Measurements from ENCODE around the gene MALRD1. TPM values are rescaled to one million over a fixed set of nuclear protein-coding genes. Genes with fewer than 3 reads are reported as not detected.

The MALRD1 gene
- total RNA-seq, 2 experiments from 2014 or later, result not detected

DNA sequence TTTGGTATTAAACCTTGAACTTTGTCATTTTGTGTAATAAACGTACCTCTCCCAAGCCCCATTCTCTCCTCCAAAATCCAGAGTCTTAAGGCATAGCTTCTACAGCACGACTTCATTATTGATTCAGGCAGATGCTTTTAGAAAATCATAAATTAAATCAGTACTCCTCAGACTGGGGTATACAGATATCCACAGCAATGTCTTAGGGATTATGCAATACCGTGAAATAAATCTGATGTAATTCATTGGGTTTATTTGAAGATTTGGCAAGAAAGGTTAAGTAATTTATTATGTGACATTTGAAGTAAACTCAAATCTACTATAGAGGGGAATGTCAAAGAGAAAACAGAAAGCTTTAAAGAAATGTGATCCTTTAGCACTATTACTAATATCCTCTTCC, 521.5 kb downstream of the MALRD1 start:
- no peaks in the 10 kb centered on the region for H3K36me3 Mint-ChIP-seq (ENCODE audit: low read depth)
- H3K27me3 Mint-ChIP-seq, result no peaks in the 10 kb centered on the region
- H3K4me3 Mint-ChIP-seq, result no peak overlapping the region
- no peaks in the 10 kb centered on the region for H3K9me3 Mint-ChIP-seq
- no peak for DNase-seq
- H3K4me1 Mint-ChIP-seq, result no peaks in the 10 kb centered on the region
- ChIA-PET POLR2A (no interaction called here), CTCF (no interaction called here)
- no peak overlapping the region for H3K27ac Mint-ChIP-seq

DNA sequence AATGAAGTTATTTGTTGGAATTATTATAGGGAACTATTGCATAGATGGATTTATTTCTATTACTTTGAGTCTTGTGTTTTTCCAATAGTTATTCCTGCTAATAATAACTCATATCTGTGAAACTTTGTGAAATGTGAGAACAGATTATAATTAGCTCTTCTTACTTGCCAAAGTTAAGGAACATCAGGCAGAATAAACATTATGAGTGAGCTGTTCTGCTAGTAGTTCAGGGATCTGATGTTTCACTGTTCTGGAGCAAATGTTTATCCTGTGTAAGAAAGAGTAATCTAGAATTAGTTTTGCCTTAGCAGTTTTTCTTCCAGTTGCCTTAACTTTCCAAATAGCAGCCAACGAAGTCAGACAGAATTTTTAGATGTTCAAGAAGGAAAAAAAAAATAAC, 522.4 kb downstream of the MALRD1 start:
- ChIA-PET POLR2A (no interaction called here), CTCF (no interaction called here)
- no peaks in the 10 kb centered on the region for H3K9me3 Mint-ChIP-seq
- no peak for DNase-seq
- no peaks in the 10 kb centered on the region for H3K36me3 Mint-ChIP-seq (ENCODE audit: low read depth)
- no peaks in the 10 kb centered on the region for H3K27me3 Mint-ChIP-seq
- H3K4me1 Mint-ChIP-seq, result no peaks in the 10 kb centered on the region
- no peak overlapping the region for H3K27ac Mint-ChIP-seq
- H3K4me3 Mint-ChIP-seq, result no peak overlapping the region

DNA sequence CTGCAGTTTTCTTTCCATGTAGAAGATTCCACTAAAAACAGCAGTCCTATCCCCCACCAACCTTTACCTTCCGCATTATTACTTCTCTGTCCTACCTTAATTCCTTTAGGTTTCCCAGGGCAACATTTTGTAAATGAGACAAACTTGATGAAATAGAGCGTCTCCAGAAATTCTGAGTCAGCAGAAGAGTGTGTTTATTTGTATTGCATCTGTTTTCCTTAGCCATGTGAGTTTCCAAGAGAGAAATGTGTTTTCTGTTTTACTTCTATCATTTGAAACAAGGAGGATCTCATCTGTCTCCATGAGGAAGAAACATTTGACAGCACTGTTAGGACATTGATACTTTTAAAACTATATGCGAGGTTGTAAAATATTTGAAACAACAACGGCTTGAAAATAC, 523.5 kb downstream of the MALRD1 start:
- POLR2A ChIA-PET, result no interaction called here
- Mint-ChIP-seq H3K36me3 (ENCODE audit: low read depth) (no peaks in the 10 kb centered on the region), H3K9me3 (no peaks in the 10 kb centered on the region), H3K27me3 (no peaks in the 10 kb centered on the region), H3K4me1 (no peaks in the 10 kb centered on the region), H3K27ac (no peak overlapping the region), H3K4me3 (no peak overlapping the region)
- no peak for DNase-seq
- CTCF ChIA-PET, result no interaction called here

DNA sequence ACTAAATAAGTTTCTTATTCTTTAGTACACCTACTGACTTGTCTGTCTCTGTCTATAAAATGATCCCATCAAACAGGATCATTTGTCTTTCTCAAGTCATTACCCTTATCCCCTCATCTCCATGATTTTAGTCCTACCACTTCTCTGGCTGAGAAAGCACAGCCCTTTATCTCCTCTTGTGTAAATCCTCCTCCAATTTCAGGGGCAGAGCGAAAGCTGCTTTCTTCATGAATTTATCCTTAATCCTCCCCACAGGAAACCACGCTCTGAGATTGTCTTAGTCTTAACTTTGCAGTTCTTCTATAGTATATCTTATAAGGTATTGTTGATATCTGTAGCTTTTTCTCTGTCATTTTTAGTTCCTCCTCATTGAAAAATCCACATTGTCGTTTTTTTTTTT, 528.0 kb downstream of the MALRD1 start:
- no peaks in the 10 kb centered on the region for H3K9me3 Mint-ChIP-seq
- H3K4me1 Mint-ChIP-seq, result no peaks in the 10 kb centered on the region
- ChIA-PET POLR2A (no interaction called here), CTCF (interaction anchor here (0.6 kb wide), 1 partner anchor 114 kb away, joined by 4 read pairs; no protein-coding TSS in a partner anchor)
- no peaks in the 10 kb centered on the region for H3K27me3 Mint-ChIP-seq
- H3K4me3 Mint-ChIP-seq, result no peak overlapping the region
- no peak overlapping the region for H3K27ac Mint-ChIP-seq
- H3K36me3 Mint-ChIP-seq (ENCODE audit: low read depth), result no peaks in the 10 kb centered on the region
- no peak for DNase-seq

DNA sequence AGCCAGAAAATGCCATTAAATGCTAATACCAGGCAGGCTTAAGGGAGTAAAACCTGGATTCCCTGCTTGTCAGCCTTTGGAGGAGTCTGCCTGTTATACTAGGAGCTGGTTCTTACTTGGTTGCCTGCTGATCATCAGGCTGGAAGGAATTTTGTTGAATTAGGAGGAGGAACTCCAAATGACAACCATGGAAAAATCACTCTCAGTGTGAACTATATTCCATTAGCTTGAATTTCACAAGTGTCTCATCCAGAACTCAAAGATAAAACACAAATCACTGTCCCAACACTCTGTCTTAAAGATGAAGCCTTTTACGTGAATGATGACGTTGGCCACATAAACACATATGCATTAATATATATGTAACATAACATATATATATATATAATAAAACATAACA, 528.8 kb downstream of the MALRD1 start:
- Mint-ChIP-seq H3K4me1 (no peaks in the 10 kb centered on the region), H3K27me3 (no peaks in the 10 kb centered on the region), H3K9me3 (no peaks in the 10 kb centered on the region), H3K27ac (no peak overlapping the region), H3K36me3 (ENCODE audit: low read depth) (no peaks in the 10 kb centered on the region), H3K4me3 (no peak overlapping the region)
- ChIA-PET CTCF (no interaction called here), POLR2A (no interaction called here)
- no peak for DNase-seq

DNA sequence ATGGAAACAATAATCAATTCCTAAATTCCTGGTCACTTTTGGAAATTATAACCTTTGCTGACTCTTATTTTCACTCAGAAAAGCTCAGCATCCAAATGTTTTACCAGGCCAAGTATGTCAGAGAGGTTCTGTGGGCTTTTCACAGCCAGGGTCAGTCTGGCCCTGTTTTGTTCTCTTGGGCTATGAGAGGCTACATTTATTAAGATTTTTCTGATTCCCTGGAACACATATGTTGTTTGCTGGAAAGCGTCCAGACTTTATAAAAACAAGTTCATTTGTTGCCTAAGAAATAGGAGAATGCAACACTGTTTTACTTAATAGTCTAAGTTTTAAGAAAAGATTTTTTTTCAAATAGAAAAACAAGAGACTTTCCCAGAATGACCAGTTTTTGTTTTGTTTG, 529.2 kb downstream of the MALRD1 start:
- ChIA-PET POLR2A (no interaction called here), CTCF (no interaction called here)
- H3K27me3 Mint-ChIP-seq, result no peaks in the 10 kb centered on the region
- no peaks in the 10 kb centered on the region for H3K9me3 Mint-ChIP-seq
- H3K36me3 Mint-ChIP-seq (ENCODE audit: low read depth), result no peaks in the 10 kb centered on the region
- no peaks in the 10 kb centered on the region for H3K4me1 Mint-ChIP-seq
- H3K4me3 Mint-ChIP-seq, result no peak overlapping the region
- no peak overlapping the region for H3K27ac Mint-ChIP-seq
- DNase-seq, result no peak

DNA sequence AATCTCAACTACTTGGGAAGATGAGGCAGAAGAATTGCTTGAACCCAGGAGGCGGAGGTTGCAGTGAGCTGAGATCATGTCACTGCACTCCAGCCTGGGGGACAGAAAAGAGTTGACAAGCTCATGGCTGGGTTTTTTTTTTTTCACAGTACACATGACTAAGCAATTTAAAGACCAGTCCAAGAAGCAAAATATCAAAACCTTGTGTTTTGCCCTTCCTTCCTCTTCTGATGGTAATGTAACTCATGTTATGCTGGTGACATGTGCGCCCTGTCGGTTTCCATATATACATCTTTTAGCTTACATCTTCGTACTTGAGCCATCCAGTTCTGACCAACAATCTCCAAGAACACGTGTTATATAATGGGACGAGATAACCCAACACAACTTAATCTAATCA, 530.0 kb downstream of the MALRD1 start:
- DNase-seq, result no peak
- ChIA-PET POLR2A (no interaction called here), CTCF (no interaction called here)
- Mint-ChIP-seq H3K27ac (no peak overlapping the region), H3K9me3 (no peaks in the 10 kb centered on the region), H3K27me3 (no peaks in the 10 kb centered on the region), H3K4me1 (no peaks in the 10 kb centered on the region), H3K36me3 (ENCODE audit: low read depth) (no peaks in the 10 kb centered on the region), H3K4me3 (no peak overlapping the region)

DNA sequence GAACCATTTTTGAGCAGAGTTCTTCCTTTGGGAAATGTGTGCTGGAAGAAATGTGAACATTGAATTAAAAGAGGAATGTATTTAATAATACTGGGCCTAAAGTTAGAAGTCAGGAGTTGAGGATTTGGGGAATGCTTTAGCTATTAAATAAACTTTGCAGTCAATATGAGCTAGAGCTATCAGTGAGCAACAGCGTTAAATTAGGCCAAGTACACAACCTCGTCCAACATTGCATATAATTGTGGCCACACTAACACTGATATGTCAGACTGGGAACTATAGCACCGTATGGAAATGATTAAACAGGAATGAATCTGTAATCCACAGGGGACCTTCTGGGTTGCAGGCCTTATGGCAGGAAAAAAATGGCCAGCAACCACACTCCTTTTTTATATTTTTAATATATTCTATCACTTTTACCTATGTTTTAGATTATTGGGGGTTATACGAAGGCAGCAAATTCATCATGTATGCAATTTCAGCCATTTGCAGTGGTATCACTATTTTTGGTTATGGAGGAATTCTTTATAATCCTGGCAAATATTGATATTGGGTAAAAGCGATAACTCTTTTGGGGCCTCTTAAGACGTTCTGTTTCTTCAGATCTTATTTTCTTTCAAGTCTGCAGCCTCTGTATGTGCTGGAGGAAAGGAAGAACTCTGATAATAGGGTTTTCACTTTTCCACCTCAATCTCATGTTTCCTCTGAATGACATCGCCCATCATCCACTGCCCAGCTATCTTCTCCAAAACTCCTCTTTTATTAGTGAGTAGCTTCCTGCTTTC, 531.4 kb downstream of the MALRD1 start:
- ChIA-PET CTCF (no interaction called here), POLR2A (no interaction called here)
- H3K4me1 Mint-ChIP-seq, result no peaks in the 10 kb centered on the region
- no peaks in the 10 kb centered on the region for H3K9me3 Mint-ChIP-seq
- no peaks in the 10 kb centered on the region for H3K27me3 Mint-ChIP-seq
- H3K4me3 Mint-ChIP-seq, result no peak overlapping the region
- DNase-seq, result no peak
- H3K27ac Mint-ChIP-seq, result no peak overlapping the region
- H3K36me3 Mint-ChIP-seq (ENCODE audit: low read depth), result no peaks in the 10 kb centered on the region

DNA sequence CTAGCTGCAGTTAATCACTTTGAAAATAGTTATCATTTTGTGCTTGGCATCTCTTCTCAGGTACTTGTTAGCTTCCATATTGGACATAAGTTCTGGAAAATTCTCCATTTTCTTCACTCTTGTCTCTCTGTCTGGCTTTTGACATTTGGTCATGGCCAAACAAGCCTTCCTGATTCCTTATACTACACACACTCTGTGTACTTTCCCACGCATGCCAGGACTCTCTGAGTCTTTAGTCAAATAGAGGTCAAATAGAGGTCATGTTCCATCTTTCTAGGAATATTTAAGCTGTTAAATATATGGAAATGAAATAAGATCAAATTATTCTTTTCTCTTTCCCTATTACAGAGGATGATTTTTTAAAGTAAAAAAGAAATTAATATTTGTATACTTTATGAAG, 532.1 kb downstream of the MALRD1 start:
- POLR2A ChIA-PET, result no interaction called here
- no peaks in the 10 kb centered on the region for H3K36me3 Mint-ChIP-seq (ENCODE audit: low read depth)
- H3K9me3 Mint-ChIP-seq, result no peaks in the 10 kb centered on the region
- H3K4me1 Mint-ChIP-seq, result no peaks in the 10 kb centered on the region
- no peaks in the 10 kb centered on the region for H3K27me3 Mint-ChIP-seq
- no peak overlapping the region for H3K4me3 Mint-ChIP-seq
- H3K27ac Mint-ChIP-seq, result no peak overlapping the region
- DNase-seq, result no peak
- CTCF ChIA-PET, result no interaction called here

DNA sequence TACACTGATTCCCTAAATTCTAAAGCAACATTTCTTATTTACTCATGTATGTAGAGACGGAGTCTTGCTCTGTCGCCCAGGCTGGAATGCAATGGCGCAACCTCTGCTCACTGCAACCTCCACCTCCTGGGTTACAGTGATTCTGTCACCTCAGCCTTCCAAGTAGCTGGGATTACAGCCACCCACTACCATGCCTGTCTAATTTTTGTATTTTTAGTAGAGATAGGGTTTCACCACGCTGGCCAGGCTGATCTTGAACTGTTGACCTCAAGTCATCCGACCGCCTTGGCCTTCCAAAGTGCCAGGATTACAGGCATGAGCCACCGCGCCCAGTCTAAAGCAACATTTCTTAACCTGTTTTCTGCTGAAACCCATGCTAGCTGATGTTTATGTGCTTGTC, 540.0 kb downstream of the MALRD1 start:
- no peak overlapping the region for H3K27ac Mint-ChIP-seq
- no peaks in the 10 kb centered on the region for H3K36me3 Mint-ChIP-seq (ENCODE audit: low read depth)
- no peak for DNase-seq
- H3K4me3 Mint-ChIP-seq, result no peak overlapping the region
- no peaks in the 10 kb centered on the region for H3K9me3 Mint-ChIP-seq
- ChIA-PET POLR2A (no interaction called here), CTCF (no interaction called here)
- no peaks in the 10 kb centered on the region for H3K4me1 Mint-ChIP-seq
- H3K27me3 Mint-ChIP-seq, result no peaks in the 10 kb centered on the region

DNA sequence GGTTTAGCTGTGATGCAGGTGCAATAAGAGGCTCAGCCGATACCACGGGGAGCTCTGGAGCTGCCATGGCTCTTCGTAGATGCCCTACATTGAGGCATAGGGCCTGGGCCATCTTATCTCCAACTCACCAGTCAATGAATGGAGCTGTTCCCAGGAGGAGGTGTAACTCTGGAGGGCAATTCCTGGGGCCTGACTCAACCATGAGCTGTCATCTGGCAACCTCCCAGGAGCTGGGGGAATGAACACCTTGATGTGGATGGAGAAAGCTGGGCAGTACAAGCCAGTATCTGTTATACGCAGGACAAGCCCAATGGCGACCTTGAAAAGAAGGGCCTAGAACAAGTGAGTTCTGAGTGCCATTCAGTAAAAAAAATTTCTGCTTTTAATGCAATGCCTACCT, 543.7 kb downstream of the MALRD1 start:
- Mint-ChIP-seq H3K27me3 (no peaks in the 10 kb centered on the region), H3K36me3 (ENCODE audit: low read depth) (no peaks in the 10 kb centered on the region), H3K4me3 (no peak overlapping the region), H3K9me3 (no peaks in the 10 kb centered on the region), H3K4me1 (no peaks in the 10 kb centered on the region), H3K27ac (no peak overlapping the region)
- ChIA-PET POLR2A (no interaction called here), CTCF (no interaction called here)
- DNase-seq, result no peak

DNA sequence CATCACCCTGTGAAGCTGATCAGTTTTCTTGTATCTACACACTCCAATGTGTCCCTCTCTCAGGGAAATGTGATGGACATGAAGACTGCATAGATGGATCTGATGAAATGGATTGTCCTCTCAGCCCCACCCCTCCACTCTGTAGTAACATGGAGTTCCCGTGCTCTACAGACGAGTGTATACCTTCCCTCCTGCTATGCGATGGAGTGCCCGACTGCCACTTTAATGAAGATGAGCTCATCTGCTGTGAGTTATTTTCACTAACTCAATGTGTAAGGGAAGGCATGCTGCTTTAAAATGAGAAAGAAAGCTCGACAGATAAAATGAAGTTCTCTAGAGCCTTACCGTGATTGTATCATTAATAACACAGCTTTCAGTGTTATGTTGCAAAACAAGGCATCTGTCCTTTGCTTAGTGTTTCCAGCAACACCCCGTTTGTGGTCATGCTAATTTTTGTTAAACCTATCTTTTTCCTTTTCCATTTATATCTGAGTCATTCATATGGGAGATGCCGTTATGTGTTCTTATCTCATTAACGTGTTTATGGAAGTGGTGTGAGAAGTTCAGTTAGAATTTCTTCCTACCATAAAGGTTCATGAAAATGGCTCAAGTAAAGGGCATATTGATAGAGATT, 546.7 kb downstream of the MALRD1 start:
- CTCF ChIA-PET, result no interaction called here
- DNase-seq, result no peak
- no peak overlapping the region for H3K27ac Mint-ChIP-seq
- POLR2A ChIA-PET, result no interaction called here
- no peaks in the 10 kb centered on the region for H3K27me3 Mint-ChIP-seq
- no peak overlapping the region for H3K4me3 Mint-ChIP-seq
- no peaks in the 10 kb centered on the region for H3K9me3 Mint-ChIP-seq
- H3K36me3 Mint-ChIP-seq (ENCODE audit: low read depth), result no peaks in the 10 kb centered on the region
- H3K4me1 Mint-ChIP-seq, result no peaks in the 10 kb centered on the region

DNA sequence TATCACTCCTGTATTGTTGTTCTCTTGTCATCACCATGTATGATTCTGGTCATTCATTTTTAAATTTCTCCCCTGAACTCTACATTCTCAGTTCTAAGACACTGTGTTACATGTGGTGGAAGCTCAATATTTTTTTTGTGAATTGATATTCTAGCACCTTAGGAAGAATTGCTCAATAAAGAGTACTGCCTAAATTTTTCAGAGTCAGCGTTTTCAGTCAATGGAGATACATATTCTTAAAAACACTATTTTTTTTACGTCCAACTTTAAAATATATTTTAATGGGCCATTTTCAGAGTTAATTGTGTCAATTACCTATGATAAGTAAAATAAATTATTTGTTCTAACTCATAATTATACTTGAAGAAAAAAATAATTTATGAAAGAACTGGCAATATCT, 557.2 kb downstream of the MALRD1 start:
- ChIA-PET POLR2A (no interaction called here), CTCF (no interaction called here)
- Mint-ChIP-seq H3K4me3 (no peak overlapping the region), H3K4me1 (no peaks in the 10 kb centered on the region), H3K27ac (no peak overlapping the region), H3K27me3 (no peaks in the 10 kb centered on the region), H3K9me3 (peaks cover 2% of the 10 kb centered on the region), H3K36me3 (ENCODE audit: low read depth) (no peaks in the 10 kb centered on the region)
- DNase-seq, result no peak

DNA sequence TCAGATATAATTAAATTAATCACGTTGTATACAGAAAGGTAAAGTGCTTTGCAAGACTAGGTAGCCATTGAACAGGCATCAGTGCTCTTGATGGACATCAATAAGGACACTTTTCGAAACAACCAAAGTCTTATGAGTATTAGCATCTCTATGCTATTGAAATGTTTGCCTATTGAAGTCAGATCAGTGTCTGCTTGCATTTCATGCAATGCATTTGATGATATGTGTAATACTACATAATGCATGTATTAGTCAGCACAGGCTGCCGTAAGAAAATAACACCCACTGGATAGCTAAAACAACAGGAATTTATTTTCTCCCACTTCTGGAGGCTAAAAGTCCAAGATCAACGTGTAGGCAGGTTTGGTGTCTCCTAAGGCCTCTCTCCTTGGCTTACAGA, 558.4 kb downstream of the MALRD1 start:
- Mint-ChIP-seq H3K36me3 (ENCODE audit: low read depth) (no peaks in the 10 kb centered on the region), H3K27me3 (no peaks in the 10 kb centered on the region), H3K9me3 (peaks cover 2% of the 10 kb centered on the region), H3K27ac (no peak overlapping the region), H3K4me1 (no peaks in the 10 kb centered on the region), H3K4me3 (no peak overlapping the region)
- POLR2A ChIA-PET, result no interaction called here
- CTCF ChIA-PET, result no interaction called here
- no peak for DNase-seq
